ENCODE results near the gene FBXL7. TPM values are rescaled to one million over a fixed set of nuclear protein-coding genes. Genes with fewer than 3 reads are reported as not detected.

FBXL7 gene
- total RNA-seq, 1 donor from 2014 or later, result 12.8 TPM

- DNase-seq, result peak; percentile 66
These were observed 2.2 kb downstream of the FBXL7 start for GRCh38 chr5:15502208-15502607.

GRCh38 chr5:15506146-15506545 lies 6.2 kb downstream of the FBXL7 start:
- DNase-seq, result no peak

GRCh38 chr5:15506897-15507296 lies 6.9 kb downstream of the FBXL7 start:
- DNase-seq, result no peak

GRCh38 chr5:15510092-15510491 lies 10.1 kb downstream of the FBXL7 start:
- DNase-seq, result no peak

- no peak for DNase-seq
These were observed 10.9 kb downstream of the FBXL7 start for GRCh38 chr5:15510831-15511230.

GRCh38 chr5:15513431-15513830 lies 13.5 kb downstream of the FBXL7 start:
- DNase-seq, result no peak

- no peak for DNase-seq
These were observed 13.9 kb downstream of the FBXL7 start for GRCh38 chr5:15513911-15514310.

GRCh38 chr5:15515229-15515628 lies 15.2 kb downstream of the FBXL7 start:
- DNase-seq, result peak; percentile 19

- DNase-seq, result no peak
These were observed 16.5 kb downstream of the FBXL7 start for GRCh38 chr5:15516486-15516885.

- DNase-seq, result no peak
These were observed 18.8 kb downstream of the FBXL7 start for GRCh38 chr5:15518786-15519185.

GRCh38 chr5:15520856-15521255 lies 20.9 kb downstream of the FBXL7 start:
- no peak for DNase-seq

GRCh38 chr5:15521381-15522186 lies 21.6 kb downstream of the FBXL7 start:
- DNase-seq, result no peak

- peak; percentile 35 for DNase-seq
These were observed 22.2 kb downstream of the FBXL7 start for GRCh38 chr5:15522187-15522520.

- DNase-seq, result no peak
These were observed 24.7 kb downstream of the FBXL7 start for GRCh38 chr5:15524712-15525111.

GRCh38 chr5:15525703-15526275 lies 25.8 kb downstream of the FBXL7 start:
- DNase-seq, result no peak

GRCh38 chr5:15526413-15526812 lies 26.4 kb downstream of the FBXL7 start:
- no peak for DNase-seq

- DNase-seq, result no peak
These were observed 28.5 kb downstream of the FBXL7 start for GRCh38 chr5:15528476-15528875.

- no peak for DNase-seq
These were observed 29.0 kb downstream of the FBXL7 start for GRCh38 chr5:15529013-15529412.

GRCh38 chr5:15529821-15530220 lies 29.8 kb downstream of the FBXL7 start:
- DNase-seq, result no peak

GRCh38 chr5:15533129-15533893 lies 33.3 kb downstream of the FBXL7 start:
- peak; percentile 56 for DNase-seq

- DNase-seq, result no peak
These were observed 36.0 kb downstream of the FBXL7 start for GRCh38 chr5:15535938-15536337.

- DNase-seq, result peak; percentile 76
These were observed 38.5 kb downstream of the FBXL7 start for GRCh38 chr5:15538516-15538915.

- no peak for DNase-seq
These were observed 40.0 kb downstream of the FBXL7 start for GRCh38 chr5:15539951-15540350.

Measured in tongue (tissue), 2 donors.